MCF 10A (cell line): ENCODE data around the gene DNAJC18. TPM values are rescaled to one million over a fixed set of nuclear protein-coding genes. Genes with fewer than 3 reads are reported as not detected.

Source experiments
- BruUV-seq: library from RNA; stranded (reverse); fragments of 400-500 nt; replicated peaks from 2 replicates; lab custom pipeline; 2021; lab: Mats Ljungman, UMichigan
- CTCF ChIA-PET: fragments of 300-600 bp; sonication (Branson Sonifier 250); formaldehyde crosslinking; extraction: SDS; loops from one replicate; lab custom pipeline; 2021; ENCODE audit warnings: antibody characterized with exemption, inconsistent platforms; lab: Yijun Ruan, JAX
- POLR2A ChIA-PET: fragments of 300-600, 350-650 bp; sonication (Branson Sonifier 250); formaldehyde crosslinking; extraction: SDS; loops from one replicate; lab custom pipeline; 2020; ENCODE audit warnings: antibody characterized with exemption, inconsistent platforms; lab: Yijun Ruan, JAX
- DNase-seq: peaks from one replicate; pipeline ENCODE4 v3.0.0-alpha.2; 2018; ENCODE audit not compliant: unreplicated experiment
- H3K27ac Mint-ChIP-seq: one replicate; pipeline ENCODE4 v1.8.0; 2022; ENCODE audit warnings: mild to moderate bottlenecking, low read depth, mixed read lengths; ENCODE audit not compliant: unreplicated experiment
- H3K27me3 Mint-ChIP-seq: one replicate; pipeline ENCODE4 v1.8.0; 2022; ENCODE audit warnings: mixed read lengths; ENCODE audit not compliant: insufficient read depth, unreplicated experiment
- H3K36me3 Mint-ChIP-seq: one replicate; pipeline ENCODE4 v1.8.0; 2022; ENCODE audit warnings: mild to moderate bottlenecking, moderate library complexity, mixed read lengths; ENCODE audit not compliant: insufficient read depth, unreplicated experiment
- H3K4me1 Mint-ChIP-seq: one replicate; pipeline ENCODE4 v1.8.0; 2022; ENCODE audit warnings: mixed read lengths; ENCODE audit not compliant: insufficient read depth, unreplicated experiment
- H3K4me3 Mint-ChIP-seq: one replicate; pipeline ENCODE4 v1.8.0; 2022; ENCODE audit warnings: mild to moderate bottlenecking, moderate library complexity, mixed read lengths; ENCODE audit not compliant: unreplicated experiment
- H3K9me3 Mint-ChIP-seq: one replicate; pipeline ENCODE4 v1.8.0; 2022; ENCODE audit warnings: mixed read lengths; ENCODE audit not compliant: unreplicated experiment
- intact Hi-C: fragments of 100-400 bp; cut with micrococcal nuclease; formaldehyde crosslinking; loops from 2 replicates; pipeline ENCODE4 v1.14.1; 2022
- total RNA-seq: library from RNA; stranded (reverse); gene quantifications from 2 replicates; pipeline ENCODE4 v1.2.3, GENCODE V29; 2022
- TF ChIP-seq, protein P1 (sequence below): fragments of 200-600 bp; IDR thresholded peaks from one replicate; pipeline ENCODE4 v1.8.0; 2022; ENCODE audit warnings: antibody characterized with exemption, mild to moderate bottlenecking; ENCODE audit not compliant: unreplicated experiment

DNAJC18 gene
- total RNA-seq, 1 experiment from 2014 or later, result 15.1 TPM

DNA sequence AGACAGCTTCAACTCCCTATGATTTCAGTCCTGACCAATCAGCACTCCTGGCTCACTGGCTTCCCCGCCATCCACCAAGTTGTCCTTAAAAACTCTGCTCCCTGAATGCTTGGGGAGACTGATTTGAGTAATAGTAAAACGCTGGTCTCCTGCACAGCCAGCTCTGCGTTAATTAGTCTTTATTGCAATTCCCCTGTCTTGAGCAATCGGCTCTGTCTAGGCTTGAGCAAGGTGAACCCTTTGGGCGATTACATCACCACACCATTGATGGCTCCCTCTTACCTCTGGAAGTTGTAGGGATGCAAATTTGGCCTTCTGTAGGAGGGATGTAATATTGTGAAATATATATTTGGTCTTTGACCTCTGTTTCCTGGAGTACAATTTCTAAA is 53.3 kb downstream of the DNAJC18 start:
- CTCF ChIA-PET, result interaction anchor here (0.6 to 1.3 kb wide), 3 partner anchors 44 to 1001 kb away, joined by 3 read pairs; no protein-coding TSS in a partner anchor
- POLR2A ChIA-PET, result interaction anchor here (0.6 to 2.0 kb wide), 7 partner anchors 11 to 69 kb away, joined by 3 to 9 read pairs (median 6); partner anchors contain the start of genes DNAJC18, PAIP2 and SPATA24
- intact Hi-C loops, result no loop called here

DNA sequence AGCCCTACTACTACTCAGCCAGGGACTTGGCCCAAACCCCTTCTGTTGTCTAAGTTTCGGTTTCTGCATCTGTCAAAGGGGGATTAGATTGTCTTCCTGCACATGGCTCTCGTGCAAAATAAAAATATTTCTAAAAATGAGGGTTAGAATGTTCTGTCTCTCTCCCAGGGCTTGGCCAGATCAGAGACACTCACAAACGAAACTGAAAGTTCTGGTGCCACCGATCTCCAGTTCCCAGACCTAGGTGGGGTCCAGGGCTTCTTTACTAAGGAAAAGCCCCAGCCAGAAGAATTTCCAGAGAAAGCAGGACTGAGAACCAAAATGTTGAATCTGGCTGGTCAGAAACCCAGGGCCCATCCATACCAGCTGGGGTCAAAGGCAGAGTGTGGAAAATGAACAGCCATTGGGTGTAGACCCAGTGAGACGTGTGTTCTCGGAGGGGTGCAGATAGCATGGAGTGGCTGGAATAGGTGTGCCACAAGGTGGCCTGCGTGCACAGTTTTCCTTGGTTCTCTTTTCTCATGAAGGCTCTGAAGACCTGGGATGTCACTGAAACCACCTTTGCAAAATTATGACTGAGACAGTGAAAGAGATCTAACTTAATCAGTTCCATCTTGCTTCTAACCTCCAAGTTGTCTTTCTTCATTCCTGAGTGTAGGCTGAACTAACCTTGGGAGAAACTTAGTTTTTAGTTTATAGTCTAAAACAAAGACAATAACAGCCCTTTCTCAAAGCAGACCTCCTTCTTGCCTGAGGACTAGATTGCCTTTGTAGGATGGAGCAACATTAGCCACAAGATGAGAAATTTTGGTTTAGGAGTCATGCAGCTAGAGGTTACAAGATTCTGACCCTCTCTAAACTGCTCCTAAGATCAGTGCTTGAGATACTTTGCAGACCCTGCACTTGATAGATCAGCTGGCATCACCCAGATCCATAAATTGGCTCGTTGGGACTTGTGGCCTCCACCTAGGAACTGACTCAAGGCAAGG is 54.0 kb downstream of the DNAJC18 start:
- ChIA-PET CTCF (interaction anchor here (0.6 to 1.3 kb wide), 4 partner anchors 10 to 381 kb away, joined by 3 to 4 read pairs (median 3); no protein-coding TSS in a partner anchor), POLR2A (interaction anchor here (0.6 to 2.0 kb wide), 9 partner anchors 11 to 68 kb away, joined by 3 to 9 read pairs (median 6); partner anchors contain the start of genes DNAJC18, PAIP2 and SPATA24)
- TF ChIP-seq, protein P1, sequence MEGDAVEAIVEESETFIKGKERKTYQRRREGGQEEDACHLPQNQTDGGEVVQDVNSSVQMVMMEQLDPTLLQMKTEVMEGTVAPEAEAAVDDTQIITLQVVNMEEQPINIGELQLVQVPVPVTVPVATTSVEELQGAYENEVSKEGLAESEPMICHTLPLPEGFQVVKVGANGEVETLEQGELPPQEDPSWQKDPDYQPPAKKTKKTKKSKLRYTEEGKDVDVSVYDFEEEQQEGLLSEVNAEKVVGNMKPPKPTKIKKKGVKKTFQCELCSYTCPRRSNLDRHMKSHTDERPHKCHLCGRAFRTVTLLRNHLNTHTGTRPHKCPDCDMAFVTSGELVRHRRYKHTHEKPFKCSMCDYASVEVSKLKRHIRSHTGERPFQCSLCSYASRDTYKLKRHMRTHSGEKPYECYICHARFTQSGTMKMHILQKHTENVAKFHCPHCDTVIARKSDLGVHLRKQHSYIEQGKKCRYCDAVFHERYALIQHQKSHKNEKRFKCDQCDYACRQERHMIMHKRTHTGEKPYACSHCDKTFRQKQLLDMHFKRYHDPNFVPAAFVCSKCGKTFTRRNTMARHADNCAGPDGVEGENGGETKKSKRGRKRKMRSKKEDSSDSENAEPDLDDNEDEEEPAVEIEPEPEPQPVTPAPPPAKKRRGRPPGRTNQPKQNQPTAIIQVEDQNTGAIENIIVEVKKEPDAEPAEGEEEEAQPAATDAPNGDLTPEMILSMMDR, result no peak
- Mint-ChIP-seq H3K27ac (no peak overlapping the region), H3K9me3 (no peaks in the 10 kb centered on the region), H3K27me3 (no peaks in the 10 kb centered on the region), H3K36me3 (no peaks in the 10 kb centered on the region), H3K4me3 (no peak overlapping the region), H3K4me1 (peaks cover 20% of the 10 kb centered on the region)
- no peak for DNase-seq
- no TSS peak for BruUV-seq
- intact Hi-C loops, result no loop called here

More for the DNA sequence above, 53.3 kb downstream of the DNAJC18 start:
- no peak overlapping the region for H3K4me3 Mint-ChIP-seq
- no peaks in the 10 kb centered on the region for H3K27me3 Mint-ChIP-seq
- H3K36me3 Mint-ChIP-seq, result peaks cover 5% of the 10 kb centered on the region
- DNase-seq, result peak; percentile 97
- no peak overlapping the region for H3K27ac Mint-ChIP-seq
- TF ChIP-seq, protein P1, result no peak
- no TSS peak for BruUV-seq
- peaks cover 25% of the 10 kb centered on the region for H3K4me1 Mint-ChIP-seq
- H3K9me3 Mint-ChIP-seq, result no peaks in the 10 kb centered on the region

DNA sequence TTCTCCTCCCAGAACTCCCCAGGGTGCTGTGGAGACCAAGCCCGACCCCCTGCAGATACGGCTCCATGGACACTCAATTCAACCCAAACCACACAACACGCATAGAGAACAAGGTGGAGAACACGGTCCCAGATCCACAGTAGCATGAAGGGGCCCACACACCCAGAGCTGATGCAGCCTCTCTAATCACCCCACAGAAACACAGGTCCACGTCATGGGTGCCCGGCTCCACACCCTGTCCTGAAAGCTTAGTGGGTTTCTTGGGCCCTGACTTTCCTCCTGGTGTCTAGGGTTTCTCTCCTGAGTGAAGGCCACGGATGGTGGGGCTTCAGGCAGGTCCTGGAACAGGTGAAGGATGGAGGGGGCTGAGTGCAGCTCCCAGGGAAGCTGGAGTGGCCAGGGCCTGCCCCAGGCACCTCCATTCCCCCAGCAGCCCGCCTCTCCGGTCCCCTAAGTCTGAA is 54.7 kb downstream of the DNAJC18 start:
- Mint-ChIP-seq H3K36me3 (no peaks in the 10 kb centered on the region), H3K9me3 (no peaks in the 10 kb centered on the region), H3K27ac (no peak overlapping the region), H3K4me3 (no peak overlapping the region), H3K4me1 (peaks cover 20% of the 10 kb centered on the region), H3K27me3 (no peaks in the 10 kb centered on the region)
- POLR2A ChIA-PET, result interaction anchor here (1.0 kb wide), 1 partner anchor 11 kb away, joined by 5 read pairs; no protein-coding TSS in a partner anchor
- TF ChIP-seq, protein P1, result no peak
- CTCF ChIA-PET, result interaction anchor here (0.5 to 0.9 kb wide), 3 partner anchors 9 to 51 kb away, joined by 3 to 4 read pairs (median 4); no protein-coding TSS in a partner anchor
- no TSS peak for BruUV-seq
- no peak for DNase-seq
- intact Hi-C loops, result no loop called here
